WTC11 (cell line): ENCODE measurements around the gene ITPR2. TPM values are rescaled to one million over a fixed set of nuclear protein-coding genes. Genes with fewer than 3 reads are reported as not detected.
A peak's percentile ranks its signal among the peaks of the same experiment; 100 is the strongest.

Source experiments
- ATAC-seq: fragments of 200-7000 bp; cut with Tn5 transposase; 2 replicates; pipeline ENCODE4 v1.10.0; 2021; ENCODE audit warnings: mild to moderate bottlenecking, moderate library complexity
- CTCF ChIA-PET: fragments of 300-600 bp; sonication (Branson Sonifier 250); formaldehyde crosslinking; loops from one replicate; lab custom pipeline; 2021; ENCODE audit warnings: antibody characterized with exemption; lab: Charles Lee
- POLR2A ChIA-PET: fragments of 350-600 bp; sonication (Branson Sonifier 250); formaldehyde crosslinking; loops from one replicate; lab custom pipeline; 2021; ENCODE audit warnings: antibody characterized with exemption; lab: Charles Lee
- DNase-seq: peaks from one replicate; pipeline ENCODE4 v3.0.0; 2021; ENCODE audit warnings: low spot score
- H3K27ac Mint-ChIP-seq: 2 replicates; pipeline ENCODE4 v1.8.0; 2021; ENCODE audit warnings: mixed read lengths
- H3K27me3 Mint-ChIP-seq: 2 replicates; pipeline ENCODE4 v1.8.0; 2021; ENCODE audit warnings: low read depth, mild to moderate bottlenecking, moderate library complexity, mixed read lengths
- H3K36me3 Mint-ChIP-seq: 2 replicates; pipeline ENCODE4 v1.8.0; 2021; ENCODE audit warnings: mixed read lengths
- H3K4me1 Mint-ChIP-seq: 2 replicates; pipeline ENCODE4 v1.8.0; 2022; ENCODE audit warnings: mixed read lengths
- H3K4me3 Mint-ChIP-seq: 2 replicates; pipeline ENCODE4 v1.8.0; 2021; ENCODE audit warnings: mild to moderate bottlenecking, moderate library complexity, mixed read lengths
- H3K9me3 Mint-ChIP-seq: 2 replicates; pipeline ENCODE4 v1.8.0; 2021; ENCODE audit warnings: mixed read lengths
- ATF1 ChIP-seq: sonication (generic); formaldehyde crosslinking; IDR thresholded peaks from 2 replicates; pipeline ENCODE4 v1.8.1; 2023; ENCODE audit warnings: mild to moderate bottlenecking, moderate library complexity, missing genetic modification reagents
- CREM ChIP-seq: sonication (generic); formaldehyde crosslinking; IDR thresholded peaks from 2 replicates; pipeline ENCODE4 v1.8.1; 2022; ENCODE audit warnings: mild to moderate bottlenecking, missing genetic modification reagents, moderate library complexity
- EMX1 ChIP-seq: fragments of 250-450 bp; sonication (Bioruptor Pico); IDR thresholded peaks from 2 replicates; pipeline ENCODE4 v1.8.0; 2021; ENCODE audit warnings: mild to moderate bottlenecking
- FOXJ3 ChIP-seq: sonication (generic); formaldehyde crosslinking; IDR thresholded peaks from 2 replicates; pipeline ENCODE4 v1.9.0; 2021; ENCODE audit warnings: missing genetic modification reagents, mild to moderate bottlenecking, borderline replicate concordance
- FOXK1 ChIP-seq: sonication (generic); formaldehyde crosslinking; IDR thresholded peaks from 2 replicates; pipeline ENCODE4 v1.8.0; 2022; ENCODE audit warnings: mild to moderate bottlenecking, moderate library complexity, missing genetic modification reagents
- GTF2I ChIP-seq: fragments of 250-450 bp; sonication (Bioruptor Pico); conservative IDR thresholded peaks from 2 replicates; pipeline ENCODE4 v1.4.0; 2021; ENCODE audit warnings: mild to moderate bottlenecking
- HMGXB4 ChIP-seq: sonication (generic); formaldehyde crosslinking; IDR thresholded peaks from 2 replicates; pipeline ENCODE4 v1.8.1; 2023; ENCODE audit warnings: mild to moderate bottlenecking, moderate library complexity, missing genetic modification reagents
- JAZF1 ChIP-seq: fragments of 250-450 bp; sonication (Bioruptor Pico); IDR thresholded peaks from 2 replicates; pipeline ENCODE4 v1.9.0; 2021; ENCODE audit warnings: moderate library complexity, mild to moderate bottlenecking, inconsistent platforms
- MYBL2 ChIP-seq: sonication (generic); formaldehyde crosslinking; IDR thresholded peaks from 2 replicates; pipeline ENCODE4 v1.8.1; 2023; ENCODE audit warnings: mild to moderate bottlenecking, moderate library complexity, missing genetic modification reagents
- OVOL2 ChIP-seq: fragments of 250-450 bp; sonication (Bioruptor Pico); IDR thresholded peaks from 2 replicates; pipeline ENCODE4 v1.9.0; 2021; ENCODE audit warnings: mild to moderate bottlenecking, borderline replicate concordance
- PRDM15 ChIP-seq: sonication (generic); formaldehyde crosslinking; IDR thresholded peaks from 2 replicates; pipeline ENCODE4 v1.8.0; 2022; ENCODE audit warnings: missing genetic modification reagents
- SOX15 ChIP-seq: fragments of 250-450 bp; sonication (Bioruptor Pico); IDR thresholded peaks from 2 replicates; pipeline ENCODE4 v1.9.0; 2021; ENCODE audit warnings: mild to moderate bottlenecking
- ZNF219 ChIP-seq: sonication (generic); formaldehyde crosslinking; IDR thresholded peaks from 2 replicates; pipeline ENCODE4 v1.8.0; 2023; ENCODE audit warnings: missing genetic modification reagents, mild to moderate bottlenecking, borderline replicate concordance
- ZNF263 ChIP-seq: sonication (generic); formaldehyde crosslinking; IDR thresholded peaks from 2 replicates; pipeline ENCODE4 v1.8.1; 2022; ENCODE audit warnings: low read depth, mild to moderate bottlenecking, moderate library complexity, missing genetic modification reagents
- ZNF317 ChIP-seq: sonication (generic); formaldehyde crosslinking; IDR thresholded peaks from 2 replicates; pipeline ENCODE4 v1.8.1; 2023; ENCODE audit warnings: low read depth, mild to moderate bottlenecking, moderate library complexity, missing genetic modification reagents, borderline replicate concordance
- total RNA-seq: library from RNA; stranded (reverse); gene quantifications from 3 replicates; pipeline ENCODE4 v1.2.3, GENCODE V29; 2021
- TF ChIP-seq, protein P1 (sequence below): sonication (generic); formaldehyde crosslinking; IDR thresholded peaks from 2 replicates; pipeline ENCODE4 v1.8.0; 2022; ENCODE audit warnings: mild to moderate bottlenecking, missing genetic modification reagents
- TF ChIP-seq, protein P2 (sequence below): sonication (generic); formaldehyde crosslinking; IDR thresholded peaks from 2 replicates; pipeline ENCODE4 v1.8.1; 2022; ENCODE audit warnings: missing genetic modification reagents, borderline replicate concordance
- TF ChIP-seq, protein P3 (sequence below): sonication (generic); formaldehyde crosslinking; IDR thresholded peaks from 2 replicates; pipeline ENCODE4 v1.8.1; 2023; ENCODE audit warnings: mild to moderate bottlenecking, missing genetic modification reagents, moderate library complexity
- TF ChIP-seq, protein P4 (sequence below): sonication (generic); formaldehyde crosslinking; IDR thresholded peaks from 2 replicates; pipeline ENCODE4 v1.8.1; 2022; ENCODE audit warnings: mild to moderate bottlenecking, moderate library complexity, missing genetic modification reagents
- TF ChIP-seq, protein P5 (sequence below): sonication (generic); formaldehyde crosslinking; IDR thresholded peaks from 2 replicates; pipeline ENCODE4 v1.8.1; 2022; ENCODE audit warnings: low read depth, missing genetic modification reagents, borderline replicate concordance
- TF ChIP-seq, protein P6 (sequence below): fragments of 250-450 bp; sonication (Bioruptor Pico); IDR thresholded peaks from 2 replicates; pipeline ENCODE4 v1.9.0; 2021; ENCODE audit warnings: mild to moderate bottlenecking

Gene ITPR2
- total RNA-seq, 1 experiment from 2014 or later: 50.7 TPM

DNA sequence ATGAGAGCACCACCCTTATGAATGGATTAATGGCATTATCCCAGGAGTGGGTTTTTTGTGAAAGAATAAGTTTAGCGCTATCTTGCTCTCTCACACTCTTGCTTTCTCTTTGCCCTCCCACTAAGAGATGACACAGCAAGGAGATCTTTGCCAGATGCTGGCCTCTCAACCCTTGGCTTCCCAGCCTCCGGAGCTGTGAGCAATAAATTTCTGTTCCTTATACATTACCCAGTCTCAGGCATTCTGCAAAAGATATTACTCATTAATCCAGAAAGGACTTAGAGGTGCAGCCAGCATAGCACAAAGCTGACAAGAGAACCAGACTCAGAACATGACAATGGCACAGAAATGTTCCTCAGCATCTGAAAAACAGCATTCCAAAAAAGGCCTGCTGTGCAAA, 190.6 kb downstream of the ITPR2 start (continued):
- TF ChIP-seq HMGXB4: no peak
- TF ChIP-seq GTF2I (CRISPR knock-in tag): no peak
- TF ChIP-seq EMX1: no peak
- TF ChIP-seq, protein P1, sequence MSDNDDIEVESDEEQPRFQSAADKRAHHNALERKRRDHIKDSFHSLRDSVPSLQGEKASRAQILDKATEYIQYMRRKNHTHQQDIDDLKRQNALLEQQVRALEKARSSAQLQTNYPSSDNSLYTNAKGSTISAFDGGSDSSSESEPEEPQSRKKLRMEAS (CRISPR knock-in tag): no peak
- no peak for TF ChIP-seq MYBL2 (CRISPR knock-in tag)

GRCh38 chr12:26636710-26637328, 196.2 kb downstream of the ITPR2 start:
- DNase-seq (no peak), ATAC-seq (peak; percentile 35; the same call in 1 of the 2 replicates)
- Mint-ChIP-seq H3K27me3 (no peaks in the 10 kb centered on the region), H3K4me1 (peaks cover 46% of the 10 kb centered on the region), H3K27ac (no peak overlapping the region), H3K36me3 (peaks cover 3% of the 10 kb centered on the region), H3K9me3 (no peaks in the 10 kb centered on the region), H3K4me3 (no peak overlapping the region)
- CTCF ChIA-PET: no interaction called here
- TF ChIP-seq CREM (CRISPR knock-in tag) (no peak), ZNF219 (CRISPR knock-in tag) (no peak), ZNF263 (CRISPR knock-in tag) (no peak), HMGXB4 (no peak), OVOL2 (CRISPR knock-in tag) (no peak), ZNF317 (CRISPR knock-in tag) (no peak), EMX1 (no peak), FOXJ3 (no peak), PRDM15 (CRISPR knock-in tag) (no peak), JAZF1 (no peak), SOX15 (CRISPR knock-in tag) (no peak), ATF1 (CRISPR knock-in tag) (no peak), FOXK1 (CRISPR knock-in tag) (no peak)
- TF ChIP-seq, protein P2, sequence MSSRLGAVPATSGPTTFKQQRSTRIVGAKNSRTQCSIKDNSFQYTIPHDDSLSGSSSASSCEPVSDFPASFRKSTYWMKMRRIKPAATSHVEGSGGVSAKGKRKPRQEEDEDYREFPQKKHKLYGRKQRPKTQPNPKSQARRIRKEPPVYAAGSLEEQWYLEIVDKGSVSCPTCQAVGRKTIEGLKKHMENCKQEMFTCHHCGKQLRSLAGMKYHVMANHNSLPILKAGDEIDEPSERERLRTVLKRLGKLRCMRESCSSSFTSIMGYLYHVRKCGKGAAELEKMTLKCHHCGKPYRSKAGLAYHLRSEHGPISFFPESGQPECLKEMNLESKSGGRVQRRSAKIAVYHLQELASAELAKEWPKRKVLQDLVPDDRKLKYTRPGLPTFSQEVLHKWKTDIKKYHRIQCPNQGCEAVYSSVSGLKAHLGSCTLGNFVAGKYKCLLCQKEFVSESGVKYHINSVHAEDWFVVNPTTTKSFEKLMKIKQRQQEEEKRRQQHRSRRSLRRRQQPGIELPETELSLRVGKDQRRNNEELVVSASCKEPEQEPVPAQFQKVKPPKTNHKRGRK (CRISPR knock-in tag): no peak
- TF ChIP-seq, protein P3, sequence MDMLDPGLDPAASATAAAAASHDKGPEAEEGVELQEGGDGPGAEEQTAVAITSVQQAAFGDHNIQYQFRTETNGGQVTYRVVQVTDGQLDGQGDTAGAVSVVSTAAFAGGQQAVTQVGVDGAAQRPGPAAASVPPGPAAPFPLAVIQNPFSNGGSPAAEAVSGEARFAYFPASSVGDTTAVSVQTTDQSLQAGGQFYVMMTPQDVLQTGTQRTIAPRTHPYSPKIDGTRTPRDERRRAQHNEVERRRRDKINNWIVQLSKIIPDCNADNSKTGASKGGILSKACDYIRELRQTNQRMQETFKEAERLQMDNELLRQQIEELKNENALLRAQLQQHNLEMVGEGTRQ: no peak
- TF ChIP-seq, protein P4, sequence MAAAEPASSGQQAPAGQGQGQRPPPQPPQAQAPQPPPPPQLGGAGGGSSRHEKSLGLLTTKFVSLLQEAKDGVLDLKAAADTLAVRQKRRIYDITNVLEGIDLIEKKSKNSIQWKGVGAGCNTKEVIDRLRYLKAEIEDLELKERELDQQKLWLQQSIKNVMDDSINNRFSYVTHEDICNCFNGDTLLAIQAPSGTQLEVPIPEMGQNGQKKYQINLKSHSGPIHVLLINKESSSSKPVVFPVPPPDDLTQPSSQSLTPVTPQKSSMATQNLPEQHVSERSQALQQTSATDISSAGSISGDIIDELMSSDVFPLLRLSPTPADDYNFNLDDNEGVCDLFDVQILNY (CRISPR knock-in tag): no peak
- TF ChIP-seq, protein P5, sequence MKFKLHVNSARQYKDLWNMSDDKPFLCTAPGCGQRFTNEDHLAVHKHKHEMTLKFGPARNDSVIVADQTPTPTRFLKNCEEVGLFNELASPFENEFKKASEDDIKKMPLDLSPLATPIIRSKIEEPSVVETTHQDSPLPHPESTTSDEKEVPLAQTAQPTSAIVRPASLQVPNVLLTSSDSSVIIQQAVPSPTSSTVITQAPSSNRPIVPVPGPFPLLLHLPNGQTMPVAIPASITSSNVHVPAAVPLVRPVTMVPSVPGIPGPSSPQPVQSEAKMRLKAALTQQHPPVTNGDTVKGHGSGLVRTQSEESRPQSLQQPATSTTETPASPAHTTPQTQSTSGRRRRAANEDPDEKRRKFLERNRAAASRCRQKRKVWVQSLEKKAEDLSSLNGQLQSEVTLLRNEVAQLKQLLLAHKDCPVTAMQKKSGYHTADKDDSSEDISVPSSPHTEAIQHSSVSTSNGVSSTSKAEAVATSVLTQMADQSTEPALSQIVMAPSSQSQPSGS (CRISPR knock-in tag): no peak
- TF ChIP-seq, protein P6, sequence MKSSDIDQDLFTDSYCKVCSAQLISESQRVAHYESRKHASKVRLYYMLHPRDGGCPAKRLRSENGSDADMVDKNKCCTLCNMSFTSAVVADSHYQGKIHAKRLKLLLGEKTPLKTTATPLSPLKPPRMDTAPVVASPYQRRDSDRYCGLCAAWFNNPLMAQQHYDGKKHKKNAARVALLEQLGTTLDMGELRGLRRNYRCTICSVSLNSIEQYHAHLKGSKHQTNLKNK (CRISPR knock-in tag): no peak
- POLR2A ChIA-PET: no interaction called here
